Fibroblast of skin of scalp (primary cell): ENCODE measurements around the gene SMIM43.
"Not testable (repeated sequence)": the region's sequence is repeated elsewhere in the genome, so short reads cannot be mapped to it uniquely, and the experiment has no call there.

ENCODE experiments used
- DNase-seq: peaks from one replicate; pipeline ENCODE4 v3.0.0-alpha.2; 2013

The SMIM43 gene

DNA sequence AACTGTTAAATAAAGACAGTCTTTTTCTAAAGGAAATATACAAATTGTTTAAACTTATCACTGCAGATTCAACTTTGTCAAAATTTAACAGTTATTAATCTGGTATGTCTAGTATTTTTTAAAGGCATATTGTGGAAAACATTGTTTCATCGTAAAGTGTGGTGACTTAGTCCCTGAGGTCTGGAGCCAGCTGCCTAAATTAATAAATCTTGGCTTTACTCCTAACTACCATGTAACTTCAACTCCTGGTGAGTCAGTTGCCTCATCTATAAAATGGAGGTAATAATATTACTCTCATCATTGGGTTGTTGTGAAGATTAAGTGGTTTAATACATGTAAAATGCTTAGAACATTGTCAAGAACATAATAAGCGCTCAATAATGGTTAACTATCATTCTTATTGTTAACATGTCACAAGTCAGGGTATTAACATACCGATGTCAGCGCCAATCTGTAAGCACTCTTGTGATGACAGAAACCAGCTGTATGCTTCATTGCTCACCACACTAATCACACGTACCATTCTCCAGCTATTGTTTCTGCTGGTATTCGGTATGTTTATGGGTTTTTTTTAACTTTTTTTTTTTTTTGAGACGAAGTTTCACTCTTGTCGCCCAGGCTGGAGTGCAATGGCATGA is 14.1 kb upstream of the SMIM43 start:
- no peak for DNase-seq

DNA sequence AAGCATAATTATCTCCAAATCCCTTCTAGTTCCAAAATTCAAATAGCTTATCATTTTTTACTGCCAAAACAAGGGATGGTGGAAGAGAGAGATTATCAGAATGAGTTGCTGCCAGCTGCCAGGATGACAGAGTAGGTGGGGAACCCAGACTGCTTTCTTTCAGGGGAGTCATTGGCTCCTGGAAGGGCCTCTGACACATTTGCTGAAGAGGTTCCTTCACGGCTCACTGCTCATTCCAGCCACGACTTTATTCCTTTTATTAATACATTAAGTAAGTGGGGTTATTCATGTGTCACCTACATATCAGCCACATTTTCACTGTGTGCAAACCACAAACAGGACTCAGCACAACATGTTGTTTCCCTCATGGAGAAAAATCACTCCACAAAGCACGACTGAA is 12.7 kb upstream of the SMIM43 start:
- DNase-seq = no peak

DNA sequence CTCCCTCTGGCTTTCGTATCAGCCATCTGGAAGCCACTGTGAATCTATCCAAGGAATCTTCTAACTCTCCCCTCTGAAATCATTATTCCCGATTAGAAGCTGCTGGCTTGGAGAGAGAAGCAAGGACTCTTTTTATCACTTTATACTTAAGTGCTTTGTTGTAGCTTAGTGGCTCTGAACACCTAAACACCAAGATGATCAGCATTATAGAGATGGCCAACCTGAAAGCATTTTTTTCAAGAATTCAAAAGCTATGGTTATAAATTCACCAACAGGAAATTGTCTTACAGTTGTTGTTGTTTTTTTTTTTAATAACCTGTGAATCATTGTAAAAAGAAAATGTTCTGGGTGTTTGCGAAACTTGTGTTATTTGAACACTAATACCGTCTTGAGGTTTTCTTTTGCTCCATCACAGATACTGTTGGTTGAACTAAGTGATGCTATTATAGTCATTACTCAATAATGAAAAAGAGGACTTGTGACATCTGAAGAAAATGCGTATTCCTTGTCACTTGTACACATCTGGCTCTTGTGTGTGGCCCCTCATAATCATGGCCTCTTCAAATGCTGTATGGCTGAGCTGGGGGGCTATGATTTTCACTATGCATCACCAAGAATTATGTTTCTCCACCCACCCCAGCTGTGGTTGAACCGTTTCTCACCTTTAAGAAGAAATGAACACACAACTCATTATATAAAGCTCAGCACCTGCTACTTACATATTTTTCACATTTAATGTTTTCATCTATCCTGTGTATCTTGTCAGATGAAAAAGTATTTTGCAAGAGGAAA is 11.8 kb upstream of the SMIM43 start:
- no peak for DNase-seq

DNA sequence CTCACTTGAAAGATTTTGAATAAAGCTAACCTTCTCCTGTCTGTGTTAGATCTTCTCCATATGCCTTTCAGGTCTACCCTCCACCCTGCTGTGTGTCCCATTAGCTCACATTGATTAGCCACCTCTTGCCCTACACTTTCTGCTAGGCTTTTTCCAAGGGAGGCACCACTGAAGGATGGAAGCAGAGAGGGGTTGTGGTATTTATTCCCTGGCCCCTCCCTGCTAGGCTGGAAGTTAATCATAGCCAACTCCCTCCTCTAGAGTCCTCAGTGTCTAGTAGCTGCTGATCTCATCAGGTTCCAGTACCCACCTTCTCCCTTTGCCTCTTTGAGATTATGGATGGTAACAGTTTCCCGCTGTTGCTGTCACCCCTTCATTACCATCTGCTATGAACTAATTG is 8.9 kb upstream of the SMIM43 start:
- no peak for DNase-seq

DNA sequence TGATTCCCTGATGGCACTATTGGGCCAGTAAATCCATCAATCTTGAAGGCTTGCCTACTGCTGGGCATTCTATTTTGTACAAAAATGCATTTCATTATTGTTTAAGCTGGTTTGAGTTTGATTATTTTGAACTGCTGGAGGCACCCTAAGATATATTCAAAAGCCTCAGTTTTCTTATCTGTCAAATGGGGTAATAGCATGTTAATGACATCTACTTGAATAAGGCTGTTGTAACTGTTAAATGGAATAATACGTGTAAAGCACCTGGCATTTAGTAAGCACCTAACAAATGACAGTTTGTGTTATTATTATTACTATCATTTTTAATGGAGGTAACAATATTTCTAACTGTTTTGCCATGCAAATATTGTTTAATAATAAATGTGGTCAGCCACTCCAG is 6.9 kb upstream of the SMIM43 start:
- DNase-seq = no peak

DNA sequence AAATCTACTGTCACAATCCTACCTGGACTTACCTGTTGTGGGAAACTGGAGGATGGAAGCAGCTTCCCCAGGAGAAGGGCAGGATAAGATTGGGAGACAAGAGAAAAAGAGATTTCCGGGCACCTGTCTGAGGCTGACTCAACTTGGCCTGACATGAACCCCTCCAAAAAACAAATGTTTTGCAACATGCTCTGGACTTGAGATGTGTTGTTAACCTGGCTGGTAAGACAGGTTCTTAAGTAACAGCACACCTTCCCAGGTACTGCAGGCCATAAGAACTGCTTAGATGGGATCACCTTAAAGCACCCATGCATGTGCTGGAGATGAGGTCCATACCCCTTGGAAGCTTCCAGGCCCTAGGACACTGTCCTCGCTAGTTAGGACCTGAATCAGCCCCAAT is 4.4 kb upstream of the SMIM43 start:
- no peak for DNase-seq

DNA sequence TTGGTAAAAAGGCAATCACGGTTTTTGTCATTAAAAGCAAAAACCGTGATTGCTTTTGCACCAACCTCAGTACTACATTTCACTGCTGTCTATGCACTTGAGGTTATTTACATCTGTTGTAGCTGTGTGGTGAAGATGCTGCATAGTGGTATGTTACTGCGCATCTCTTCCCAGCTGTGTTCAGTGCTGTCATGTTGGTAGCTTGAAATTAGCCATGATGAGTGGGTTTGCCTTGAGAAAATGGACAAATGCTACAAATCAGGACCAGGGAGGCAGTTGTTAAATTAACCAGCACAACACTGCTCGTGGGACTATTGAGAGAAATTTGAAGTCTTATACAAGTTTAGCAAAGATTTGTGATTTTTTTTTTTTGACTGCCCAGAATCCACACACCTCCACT is 2.2 kb upstream of the SMIM43 start:
- DNase-seq = no peak

DNA sequence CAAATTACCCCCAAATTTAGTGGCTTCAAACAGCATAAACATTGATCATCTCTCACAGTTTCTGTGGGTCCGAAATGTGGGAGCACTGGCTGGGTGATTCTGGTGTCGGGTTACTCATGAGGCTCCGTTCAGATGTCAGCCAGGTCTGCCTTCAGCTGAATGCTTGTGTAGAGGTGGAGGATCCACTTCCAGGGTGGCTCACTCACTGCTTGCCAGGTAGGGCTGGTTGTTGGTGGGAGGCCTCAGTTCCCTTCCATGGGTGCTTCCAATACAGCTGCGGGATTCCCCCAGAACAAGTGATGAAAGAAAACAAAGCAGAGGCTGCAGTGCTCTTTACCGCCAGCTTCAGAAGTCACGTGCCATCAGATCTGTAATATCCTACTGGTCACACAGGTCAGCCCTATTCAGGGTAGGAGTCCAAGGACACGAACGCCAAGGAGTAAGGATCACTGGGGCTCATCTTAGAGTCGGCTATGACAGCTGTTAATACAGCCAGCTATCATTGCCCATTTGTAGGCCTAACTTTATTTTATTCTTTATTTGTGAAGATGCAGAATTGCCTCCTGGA is 1.1 kb upstream of the SMIM43 start:
- no peak for DNase-seq

DNA sequence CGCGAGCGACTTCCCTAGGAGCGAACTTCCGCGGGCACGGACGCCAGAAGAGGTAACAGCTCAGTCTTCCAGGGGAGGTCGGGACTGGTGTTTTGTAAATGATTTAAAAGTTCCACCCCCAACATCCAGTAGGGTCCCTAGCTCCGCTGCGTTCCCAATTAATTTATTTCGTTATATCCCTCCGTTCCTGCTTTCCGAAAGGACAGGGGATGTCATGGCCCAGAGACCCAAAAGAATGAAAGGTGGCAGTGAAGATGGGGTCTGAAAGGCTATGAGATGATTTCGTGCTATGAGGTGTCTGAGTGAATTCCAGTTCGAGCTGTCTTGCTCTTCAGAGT is 373 bp upstream of the SMIM43 start:
- no peak for DNase-seq

DNA sequence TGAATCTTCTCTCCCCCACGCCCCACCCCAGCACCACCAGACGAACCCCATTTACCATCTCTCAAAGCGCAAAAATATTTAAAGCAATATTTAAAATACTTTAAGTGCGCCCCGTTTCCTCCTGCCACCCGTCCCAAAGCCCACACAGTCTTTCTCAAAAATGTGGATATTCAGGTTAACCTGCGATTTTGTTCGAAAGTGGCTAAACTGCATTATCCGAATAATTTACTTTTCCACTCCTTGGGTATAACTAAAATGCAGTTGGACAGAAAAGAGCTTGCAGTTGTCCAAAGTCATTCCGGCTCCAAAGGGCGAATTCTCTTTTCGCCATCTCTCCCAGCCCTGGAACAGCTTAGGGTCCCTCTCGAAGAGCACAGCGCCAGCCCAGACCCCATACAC is 662 bp downstream of the SMIM43 start:
- no peak for DNase-seq

DNA sequence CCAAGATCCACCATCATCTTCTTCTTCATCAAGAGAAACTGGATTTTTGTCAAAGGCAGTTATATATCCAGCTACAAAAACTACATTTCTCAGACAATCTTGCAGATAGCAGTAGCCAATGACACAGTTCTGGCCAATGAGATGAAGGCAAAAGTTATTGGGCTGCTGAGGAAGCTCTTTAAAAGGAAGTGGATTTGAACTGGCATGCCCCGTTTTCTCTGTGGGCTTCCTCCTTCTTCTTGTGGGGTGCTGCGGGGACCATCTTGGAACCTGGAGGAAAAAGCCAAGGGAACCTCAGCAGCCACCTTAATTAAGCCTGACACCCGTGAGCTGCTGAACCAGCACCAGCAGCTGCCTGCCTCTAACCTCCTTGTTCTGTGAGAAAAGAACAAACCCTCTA is 4.8 kb downstream of the SMIM43 start:
- DNase-seq = no peak

DNA sequence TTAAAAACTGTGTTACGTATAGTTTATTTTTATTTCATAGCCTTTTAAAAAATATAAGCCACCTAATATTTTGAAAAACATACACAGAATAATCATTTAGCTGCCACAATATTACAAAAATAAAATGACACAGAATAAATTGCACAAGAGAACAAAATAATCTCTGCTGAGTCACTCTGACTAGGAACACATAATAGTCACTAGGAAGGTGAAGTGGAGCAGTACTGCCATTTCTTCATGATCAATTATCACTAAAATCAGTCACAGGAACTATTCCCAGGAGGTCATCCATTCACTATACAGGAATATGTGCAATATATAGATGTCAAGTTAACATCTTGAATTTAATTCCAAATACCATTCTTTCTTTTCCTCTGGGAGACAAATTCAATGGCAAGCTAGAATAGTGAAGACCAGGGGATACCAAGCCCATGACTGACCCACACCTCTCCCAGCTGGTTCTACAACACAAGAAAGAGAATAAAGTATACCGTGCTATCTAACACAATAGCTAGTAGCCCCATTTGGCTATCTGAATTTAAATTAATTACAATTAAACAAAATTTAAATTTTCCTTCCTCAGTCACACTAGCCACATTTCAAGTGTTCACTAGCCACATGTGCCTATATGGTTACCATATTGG is 5.9 kb downstream of the SMIM43 start:
- no peak for DNase-seq

DNA sequence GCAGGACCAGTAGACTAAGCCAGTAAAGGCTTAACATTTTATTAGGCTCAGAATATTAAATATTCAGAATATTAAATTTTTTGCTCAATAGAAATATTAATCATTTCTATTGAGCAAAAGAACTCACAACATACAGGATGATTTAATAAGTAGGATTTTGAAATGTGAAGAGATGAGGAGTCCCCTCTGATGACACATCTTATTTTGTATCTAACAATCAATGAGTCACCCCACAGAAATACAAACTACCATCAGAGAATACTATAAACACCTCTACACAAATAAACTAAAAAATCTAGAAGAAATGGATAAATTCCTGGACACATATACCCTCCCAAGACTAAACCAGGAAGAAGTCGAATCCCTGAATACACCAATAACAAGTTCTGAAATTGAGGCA is 12.8 kb downstream of the SMIM43 start:
- not testable (repeated sequence) for DNase-seq

DNA sequence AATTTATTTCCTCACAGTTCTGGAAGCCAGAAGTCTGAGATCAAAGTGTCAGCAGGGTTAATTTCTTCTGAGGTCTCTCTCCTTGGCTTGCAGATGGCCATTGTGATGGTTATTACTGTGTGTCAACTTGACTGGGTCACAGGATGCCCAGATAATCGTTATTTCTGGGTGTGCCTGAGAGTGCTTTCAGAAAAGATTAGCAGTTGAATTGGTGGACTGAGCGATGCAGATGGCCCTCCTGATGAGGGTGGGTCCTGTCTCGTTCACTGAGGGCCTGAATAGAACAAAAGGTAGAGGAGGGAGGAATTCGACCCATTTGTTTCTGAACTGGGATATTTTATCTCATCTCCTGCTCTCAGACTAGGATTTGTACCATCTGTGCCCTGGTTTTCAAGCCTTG is 15.7 kb downstream of the SMIM43 start:
- no peak for DNase-seq

DNA sequence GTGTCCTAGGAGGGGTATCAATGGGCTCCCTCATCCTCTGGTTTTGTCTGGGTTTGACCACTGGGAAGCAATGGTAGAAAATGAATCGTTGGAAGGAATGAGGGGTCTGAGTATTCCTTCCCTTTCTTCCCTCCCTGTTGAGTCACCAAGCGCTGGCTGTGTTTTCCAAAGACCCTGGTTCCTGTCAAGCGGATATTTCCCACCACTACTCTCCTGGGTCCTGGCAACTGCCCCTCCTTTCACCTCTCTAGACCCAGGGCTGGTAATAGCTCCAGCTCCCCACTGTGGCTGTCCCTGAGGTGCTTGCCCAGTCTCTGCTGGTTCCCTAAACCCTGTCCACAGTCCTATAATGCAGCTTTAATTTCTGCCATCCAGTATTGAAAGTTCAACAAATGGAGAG is 22.2 kb downstream of the SMIM43 start:
- DNase-seq = no peak

DNA sequence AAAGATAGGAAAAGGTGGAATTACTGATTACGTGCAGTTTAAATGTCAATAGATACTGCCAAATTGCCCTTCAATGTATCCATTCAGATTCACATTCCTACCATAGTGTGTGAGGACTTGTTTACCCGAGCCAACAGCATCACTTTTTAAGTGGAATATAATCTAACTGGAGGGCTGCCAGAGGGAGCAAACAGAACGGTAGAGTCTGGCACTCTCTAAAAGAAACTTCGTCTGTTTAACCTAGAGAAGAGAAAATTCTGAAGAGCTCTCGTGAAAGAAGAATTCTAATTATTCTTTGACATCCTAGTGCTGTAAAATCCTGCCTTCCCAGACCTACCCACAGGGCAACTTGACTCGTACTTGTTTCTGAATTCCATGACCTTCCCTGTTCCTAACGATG is 23.2 kb downstream of the SMIM43 start:
- no peak for DNase-seq

DNA sequence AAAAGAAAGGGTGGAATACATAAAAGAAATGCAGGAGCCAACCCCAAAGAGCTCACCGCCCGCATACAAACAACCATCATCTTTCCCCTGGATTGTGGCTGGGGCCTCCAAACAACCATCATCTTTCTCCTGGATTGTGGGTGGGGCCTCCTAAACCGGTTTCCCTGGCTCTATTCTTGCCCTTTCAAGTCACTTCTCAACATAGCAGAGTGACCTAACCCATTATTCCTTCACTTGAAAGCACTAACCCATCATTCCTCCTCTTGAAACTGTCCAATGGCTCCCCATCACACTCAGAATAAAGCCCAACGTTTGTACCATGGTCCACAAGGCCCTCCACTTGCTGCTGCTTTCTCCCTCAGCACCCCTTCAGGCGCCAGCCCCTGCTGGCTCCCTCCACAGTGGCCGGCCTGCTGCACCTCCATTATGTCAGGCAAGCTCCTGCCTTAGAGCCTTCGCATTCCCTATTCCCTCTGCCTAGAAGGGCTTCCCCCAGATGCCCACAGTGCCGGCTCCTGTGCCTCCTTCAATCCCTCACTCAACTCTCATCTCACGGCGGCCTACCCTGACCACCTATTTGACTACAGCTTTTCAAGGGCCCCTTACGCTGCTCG is 24.1 kb downstream of the SMIM43 start:
- no peak for DNase-seq

DNA sequence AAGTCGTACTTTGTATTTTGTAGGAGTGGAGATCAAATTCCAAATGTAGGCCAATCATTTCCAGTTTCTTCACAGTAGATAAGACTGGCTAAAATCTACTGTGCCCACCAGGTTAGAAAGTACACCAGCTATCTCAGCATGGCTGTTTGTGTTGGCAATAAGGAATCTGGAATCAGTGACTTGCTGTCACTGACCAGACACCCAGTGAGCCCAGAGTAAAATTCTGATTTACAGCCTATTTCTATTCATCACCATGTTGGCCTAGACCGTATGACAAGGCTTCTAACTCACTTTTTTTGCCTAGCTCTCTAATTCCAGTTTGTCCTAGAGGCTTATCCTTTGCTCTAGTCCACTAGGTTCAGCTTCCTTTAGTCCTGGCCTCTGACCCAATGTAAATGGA is 25.4 kb downstream of the SMIM43 start:
- no peak for DNase-seq

DNA sequence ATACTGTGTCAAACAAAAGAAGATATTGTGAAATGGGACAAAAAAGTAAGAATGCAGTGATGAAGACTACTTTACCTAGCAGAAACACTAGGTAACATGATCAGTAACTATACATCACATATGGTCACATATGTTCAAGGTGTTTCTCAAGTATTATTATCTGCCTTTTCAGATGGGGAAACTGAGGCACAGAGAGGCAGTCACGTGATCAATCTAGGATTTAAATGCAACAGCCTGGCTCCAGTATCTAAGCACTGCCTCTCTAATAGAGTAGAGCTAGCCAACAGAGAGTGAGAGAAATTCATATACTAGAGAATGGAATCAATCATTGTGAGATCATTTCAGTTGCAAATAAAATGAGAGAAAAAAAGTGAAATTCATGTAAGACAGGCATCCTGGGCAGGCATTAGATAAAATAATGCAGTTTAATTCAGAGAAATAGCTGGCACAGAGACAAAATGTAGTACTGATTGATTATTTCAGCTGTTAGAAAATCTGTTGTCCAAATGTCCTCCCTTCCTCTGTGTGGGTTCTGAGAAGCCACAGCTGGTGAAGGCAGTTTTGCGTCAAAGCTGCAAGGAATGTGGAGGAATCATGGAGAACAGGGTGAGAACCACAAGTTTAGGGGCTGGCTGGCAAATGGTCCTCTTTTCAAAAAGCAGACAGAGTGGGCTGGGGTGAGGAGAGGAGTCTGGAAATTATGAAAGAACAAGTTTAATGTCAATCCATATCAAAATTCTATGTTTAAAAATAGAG is 26.0 kb downstream of the SMIM43 start:
- peak; percentile 46 for DNase-seq

DNA sequence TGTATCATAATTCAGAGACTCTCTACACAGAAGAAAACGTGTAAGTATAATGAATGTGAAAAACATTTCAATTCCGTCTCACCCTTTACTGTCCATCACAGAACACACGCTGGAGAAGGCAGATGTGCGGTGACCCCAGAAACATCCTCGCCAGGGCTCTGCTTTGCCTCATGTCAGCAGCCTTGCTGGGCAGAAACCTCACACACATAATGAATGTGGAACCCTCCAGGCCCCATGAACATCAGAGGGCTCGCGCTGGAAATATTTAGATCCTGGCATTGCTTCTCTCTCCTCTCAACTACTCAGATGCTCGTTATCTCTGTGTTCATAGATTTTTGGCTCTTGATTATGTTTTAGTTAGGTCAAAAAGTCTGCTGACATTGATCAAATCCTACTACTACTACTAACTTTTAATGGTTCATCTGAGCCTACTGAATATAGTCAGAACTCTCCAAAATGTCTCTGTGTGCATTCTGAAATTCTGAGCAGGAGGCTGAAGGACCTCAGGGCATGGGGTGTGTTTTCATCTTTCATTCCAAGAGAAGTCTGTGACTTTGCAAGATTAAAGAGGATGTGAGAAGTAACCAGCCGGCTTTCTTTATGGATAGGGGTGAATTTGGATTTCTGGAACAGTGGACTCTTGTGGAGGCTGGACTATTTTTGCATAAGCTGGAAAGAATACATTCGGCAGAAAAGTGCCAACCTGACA is 27.0 kb downstream of the SMIM43 start:
- no peak for DNase-seq

DNA sequence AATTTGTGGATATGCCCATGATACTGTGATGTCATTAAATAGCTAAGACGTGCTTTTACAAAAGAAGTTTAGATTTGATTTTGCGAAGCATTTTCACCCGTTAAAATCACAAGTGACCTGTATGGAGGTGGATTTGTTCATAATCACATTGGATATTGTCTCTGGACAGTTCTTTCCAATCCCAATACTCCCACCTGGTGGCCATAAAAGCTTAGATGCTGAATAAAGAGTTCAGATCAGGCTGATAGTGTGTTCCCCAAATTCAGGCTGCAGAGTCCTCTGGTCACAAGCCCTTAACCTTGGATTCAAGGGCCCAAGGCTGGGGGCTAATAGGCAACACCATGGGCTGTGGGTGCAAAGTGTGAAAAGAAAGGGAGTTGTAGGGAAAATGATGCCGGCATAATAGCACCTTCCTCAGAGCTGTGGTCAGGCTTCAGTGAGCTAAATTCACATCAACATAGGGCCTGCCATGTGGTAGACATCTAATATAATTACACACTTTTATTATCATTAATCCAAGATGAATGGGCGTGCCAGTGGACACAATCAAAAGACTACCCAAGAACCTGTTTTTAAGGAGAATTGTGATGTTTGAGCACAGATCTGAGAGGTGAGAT is 28.1 kb downstream of the SMIM43 start:
- peak; percentile 68 for DNase-seq

DNA sequence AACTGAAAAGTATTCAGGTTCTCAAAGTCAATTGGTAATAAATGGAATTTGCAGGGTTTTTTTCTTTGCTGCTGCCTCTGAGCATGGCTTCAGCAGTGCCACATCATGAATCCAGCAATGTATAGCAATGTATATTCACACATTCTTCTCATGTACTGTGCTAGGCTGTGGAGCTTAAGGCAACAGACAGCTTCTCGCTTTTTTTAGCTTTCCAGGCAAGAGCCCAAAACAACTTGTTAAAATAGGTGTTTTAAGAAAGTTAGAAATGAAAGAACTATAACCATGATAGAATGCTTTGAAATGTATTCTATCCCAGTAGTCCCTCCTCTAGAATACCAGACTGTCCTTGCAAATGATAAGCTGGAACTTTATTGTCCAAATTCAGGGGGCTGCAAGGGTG is 30.4 kb downstream of the SMIM43 start:
- DNase-seq = peak; percentile 27
